ENCODE data around the gene C16orf46. TPM values are rescaled to one million over a fixed set of nuclear protein-coding genes. Genes with fewer than 3 reads are reported as not detected.

Gene C16orf46
- total and polyA plus RNA-seq, 2 of the 13 experiments (the other 11 are each of a cell fraction or from before 2014, with no cell fraction given): 0.38 to 0.55 TPM

DNA sequence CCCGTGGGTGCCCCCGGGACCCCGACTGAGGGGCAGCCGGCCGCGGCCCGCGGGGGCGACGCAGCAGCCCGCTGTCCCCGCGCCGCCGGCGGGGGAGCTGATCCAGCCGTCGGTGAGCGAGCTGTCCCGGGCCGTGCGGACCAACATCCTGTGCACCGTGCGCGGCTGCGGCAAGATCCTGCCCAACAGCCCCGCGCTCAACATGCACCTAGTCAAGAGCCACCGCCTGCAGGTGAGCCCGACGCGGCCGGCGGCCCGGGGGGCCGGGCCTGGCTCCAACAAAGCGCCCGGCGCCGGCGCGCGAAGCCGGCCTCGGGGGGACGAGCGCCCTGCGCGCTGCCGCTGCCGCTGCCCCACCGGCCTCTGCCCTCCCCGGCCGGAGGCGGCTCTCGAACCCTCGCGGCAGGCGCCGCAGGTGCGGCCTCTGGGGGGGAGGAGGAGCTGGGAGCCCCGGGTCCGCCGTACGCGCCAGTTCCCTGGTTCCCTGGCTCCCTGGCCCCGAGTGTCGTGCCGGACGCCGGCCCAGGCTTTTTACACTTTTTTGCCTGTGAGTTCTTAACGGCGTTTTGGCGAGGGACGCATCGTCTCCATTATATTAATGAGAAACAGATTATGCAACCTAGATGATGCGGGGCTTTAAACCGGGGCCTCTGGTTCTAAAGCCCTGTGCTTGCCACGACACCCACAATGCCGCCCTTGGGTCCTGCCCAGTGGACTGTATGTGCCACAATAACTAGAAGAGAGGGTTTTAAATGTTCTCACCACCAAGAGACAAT lies 40.9 kb downstream of the C16orf46 start (continued):
- 0 out of 2 replicates have a peak, but pooled peaks have one; percentile 2 for TF ChIP-seq TAF1 (CRISPR knock-in tag; IDR thresholded peaks at IDR 0.05)
- TF ChIP-seq, protein P1, sequence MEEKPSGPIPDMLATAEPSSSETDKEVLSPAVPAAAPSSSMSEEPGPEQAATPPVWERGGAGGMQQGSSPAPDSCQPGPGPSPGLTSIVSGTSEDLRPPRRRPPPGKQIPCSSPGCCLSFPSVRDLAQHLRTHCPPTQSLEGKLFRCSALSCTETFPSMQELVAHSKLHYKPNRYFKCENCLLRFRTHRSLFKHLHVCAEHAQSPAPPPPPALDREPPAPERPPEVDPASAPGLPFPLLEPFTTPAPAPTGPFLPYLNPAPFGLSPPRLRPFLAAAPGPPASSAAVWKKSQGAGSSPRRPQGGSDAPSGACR (CRISPR knock-in tag; IDR thresholded peaks at IDR 0.05): no peak
- TF ChIP-seq TBX2 (CRISPR knock-in tag; IDR thresholded peaks at IDR 0.05; ENCODE audit: borderline replicate concordance): 0 out of 2 replicates have a peak, but pooled peaks have one; percentile 7
- TF ChIP-seq ELF3 (CRISPR knock-in tag; IDR thresholded peaks at IDR 0.05): no peak
- TF ChIP-seq, protein P2, sequence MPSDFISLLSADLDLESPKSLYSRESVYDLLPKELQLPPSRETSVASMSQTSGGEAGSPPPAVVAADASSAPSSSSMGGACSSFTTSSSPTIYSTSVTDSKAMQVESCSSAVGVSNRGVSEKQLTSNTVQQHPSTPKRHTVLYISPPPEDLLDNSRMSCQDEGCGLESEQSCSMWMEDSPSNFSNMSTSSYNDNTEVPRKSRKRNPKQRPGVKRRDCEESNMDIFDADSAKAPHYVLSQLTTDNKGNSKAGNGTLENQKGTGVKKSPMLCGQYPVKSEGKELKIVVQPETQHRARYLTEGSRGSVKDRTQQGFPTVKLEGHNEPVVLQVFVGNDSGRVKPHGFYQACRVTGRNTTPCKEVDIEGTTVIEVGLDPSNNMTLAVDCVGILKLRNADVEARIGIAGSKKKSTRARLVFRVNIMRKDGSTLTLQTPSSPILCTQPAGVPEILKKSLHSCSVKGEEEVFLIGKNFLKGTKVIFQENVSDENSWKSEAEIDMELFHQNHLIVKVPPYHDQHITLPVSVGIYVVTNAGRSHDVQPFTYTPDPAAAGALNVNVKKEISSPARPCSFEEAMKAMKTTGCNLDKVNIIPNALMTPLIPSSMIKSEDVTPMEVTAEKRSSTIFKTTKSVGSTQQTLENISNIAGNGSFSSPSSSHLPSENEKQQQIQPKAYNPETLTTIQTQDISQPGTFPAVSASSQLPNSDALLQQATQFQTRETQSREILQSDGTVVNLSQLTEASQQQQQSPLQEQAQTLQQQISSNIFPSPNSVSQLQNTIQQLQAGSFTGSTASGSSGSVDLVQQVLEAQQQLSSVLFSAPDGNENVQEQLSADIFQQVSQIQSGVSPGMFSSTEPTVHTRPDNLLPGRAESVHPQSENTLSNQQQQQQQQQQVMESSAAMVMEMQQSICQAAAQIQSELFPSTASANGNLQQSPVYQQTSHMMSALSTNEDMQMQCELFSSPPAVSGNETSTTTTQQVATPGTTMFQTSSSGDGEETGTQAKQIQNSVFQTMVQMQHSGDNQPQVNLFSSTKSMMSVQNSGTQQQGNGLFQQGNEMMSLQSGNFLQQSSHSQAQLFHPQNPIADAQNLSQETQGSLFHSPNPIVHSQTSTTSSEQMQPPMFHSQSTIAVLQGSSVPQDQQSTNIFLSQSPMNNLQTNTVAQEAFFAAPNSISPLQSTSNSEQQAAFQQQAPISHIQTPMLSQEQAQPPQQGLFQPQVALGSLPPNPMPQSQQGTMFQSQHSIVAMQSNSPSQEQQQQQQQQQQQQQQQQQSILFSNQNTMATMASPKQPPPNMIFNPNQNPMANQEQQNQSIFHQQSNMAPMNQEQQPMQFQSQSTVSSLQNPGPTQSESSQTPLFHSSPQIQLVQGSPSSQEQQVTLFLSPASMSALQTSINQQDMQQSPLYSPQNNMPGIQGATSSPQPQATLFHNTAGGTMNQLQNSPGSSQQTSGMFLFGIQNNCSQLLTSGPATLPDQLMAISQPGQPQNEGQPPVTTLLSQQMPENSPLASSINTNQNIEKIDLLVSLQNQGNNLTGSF (CRISPR knock-in tag; IDR thresholded peaks at IDR 0.05): peak; percentile 44; the same call in 1 of the 2 replicates
- TF ChIP-seq, protein P3, sequence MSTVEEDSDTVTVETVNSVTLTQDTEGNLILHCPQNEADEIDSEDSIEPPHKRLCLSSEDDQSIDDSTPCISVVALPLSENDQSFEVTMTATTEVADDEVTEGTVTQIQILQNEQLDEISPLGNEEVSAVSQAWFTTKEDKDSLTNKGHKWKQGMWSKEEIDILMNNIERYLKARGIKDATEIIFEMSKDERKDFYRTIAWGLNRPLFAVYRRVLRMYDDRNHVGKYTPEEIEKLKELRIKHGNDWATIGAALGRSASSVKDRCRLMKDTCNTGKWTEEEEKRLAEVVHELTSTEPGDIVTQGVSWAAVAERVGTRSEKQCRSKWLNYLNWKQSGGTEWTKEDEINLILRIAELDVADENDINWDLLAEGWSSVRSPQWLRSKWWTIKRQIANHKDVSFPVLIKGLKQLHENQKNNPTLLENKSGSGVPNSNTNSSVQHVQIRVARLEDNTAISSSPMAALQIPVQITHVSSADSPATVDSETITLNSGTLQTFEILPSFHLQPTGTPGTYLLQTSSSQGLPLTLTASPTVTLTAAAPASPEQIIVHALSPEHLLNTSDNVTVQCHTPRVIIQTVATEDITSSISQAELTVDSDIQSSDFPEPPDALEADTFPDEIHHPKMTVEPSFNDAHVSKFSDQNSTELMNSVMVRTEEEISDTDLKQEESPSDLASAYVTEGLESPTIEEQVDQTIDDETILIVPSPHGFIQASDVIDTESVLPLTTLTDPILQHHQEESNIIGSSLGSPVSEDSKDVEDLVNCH (CRISPR knock-in tag; IDR thresholded peaks at IDR 0.05): no peak
- TF ChIP-seq POLR2A (IDR thresholded peaks at IDR 0.05; ENCODE audit: insufficient read depth in 1 of 2, low read depth in 2 of 2, low read length in 2 of 2): peak in 1 of 2 experiments; percentile 39; a peak in 1 of 4 replicates
- TF ChIP-seq, protein P4, sequence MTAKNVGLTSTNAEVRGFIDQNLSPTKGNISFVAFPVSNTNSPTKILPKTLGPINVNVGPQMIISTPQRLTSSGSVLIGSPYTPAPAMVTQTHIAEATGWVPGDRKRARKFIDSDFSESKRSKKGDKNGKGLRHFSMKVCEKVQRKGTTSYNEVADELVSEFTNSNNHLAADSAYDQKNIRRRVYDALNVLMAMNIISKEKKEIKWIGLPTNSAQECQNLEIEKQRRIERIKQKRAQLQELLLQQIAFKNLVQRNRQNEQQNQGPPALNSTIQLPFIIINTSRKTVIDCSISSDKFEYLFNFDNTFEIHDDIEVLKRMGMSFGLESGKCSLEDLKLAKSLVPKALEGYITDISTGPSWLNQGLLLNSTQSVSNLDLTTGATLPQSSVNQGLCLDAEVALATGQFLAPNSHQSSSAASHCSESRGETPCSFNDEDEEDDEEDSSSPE (CRISPR knock-in tag; IDR thresholded peaks at IDR 0.05): no peak; the same call in 1 of the 2 replicates
- TF ChIP-seq, protein P5, sequence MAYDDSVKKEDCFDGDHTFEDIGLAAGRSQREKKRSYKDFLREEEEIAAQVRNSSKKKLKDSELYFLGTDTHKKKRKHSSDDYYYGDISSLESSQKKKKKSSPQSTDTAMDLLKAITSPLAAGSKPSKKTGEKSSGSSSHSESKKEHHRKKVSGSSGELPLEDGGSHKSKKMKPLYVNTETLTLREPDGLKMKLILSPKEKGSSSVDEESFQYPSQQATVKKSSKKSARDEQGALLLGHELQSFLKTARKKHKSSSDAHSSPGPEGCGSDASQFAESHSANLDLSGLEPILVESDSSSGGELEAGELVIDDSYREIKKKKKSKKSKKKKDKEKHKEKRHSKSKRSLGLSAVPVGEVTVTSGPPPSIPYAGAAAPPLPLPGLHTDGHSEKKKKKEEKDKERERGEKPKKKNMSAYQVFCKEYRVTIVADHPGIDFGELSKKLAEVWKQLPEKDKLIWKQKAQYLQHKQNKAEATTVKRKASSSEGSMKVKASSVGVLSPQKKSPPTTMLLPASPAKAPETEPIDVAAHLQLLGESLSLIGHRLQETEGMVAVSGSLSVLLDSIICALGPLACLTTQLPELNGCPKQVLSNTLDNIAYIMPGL (CRISPR knock-in tag; IDR thresholded peaks at IDR 0.05; ENCODE audit: borderline replicate concordance in 1 of 2, low read depth in 1 of 2): peak in 1 of 2 experiments; percentile 5; a peak in 1 of 4 replicates
- peak; percentile 16; the same call in 1 of the 2 replicates for TF ChIP-seq SPEN (CRISPR knock-in tag; IDR thresholded peaks at IDR 0.05; ENCODE audit: low read depth)
- TF ChIP-seq PHF8 (CRISPR knock-in tag; IDR thresholded peaks at IDR 0.05): peak; percentile 75
- no peak for TF ChIP-seq KLF6 (CRISPR knock-in tag; IDR thresholded peaks at IDR 0.05)
- no peak for TF ChIP-seq SRF (IDR thresholded peaks at IDR 0.05; ENCODE audit: low read depth, low read length)
- TF ChIP-seq, protein P6, sequence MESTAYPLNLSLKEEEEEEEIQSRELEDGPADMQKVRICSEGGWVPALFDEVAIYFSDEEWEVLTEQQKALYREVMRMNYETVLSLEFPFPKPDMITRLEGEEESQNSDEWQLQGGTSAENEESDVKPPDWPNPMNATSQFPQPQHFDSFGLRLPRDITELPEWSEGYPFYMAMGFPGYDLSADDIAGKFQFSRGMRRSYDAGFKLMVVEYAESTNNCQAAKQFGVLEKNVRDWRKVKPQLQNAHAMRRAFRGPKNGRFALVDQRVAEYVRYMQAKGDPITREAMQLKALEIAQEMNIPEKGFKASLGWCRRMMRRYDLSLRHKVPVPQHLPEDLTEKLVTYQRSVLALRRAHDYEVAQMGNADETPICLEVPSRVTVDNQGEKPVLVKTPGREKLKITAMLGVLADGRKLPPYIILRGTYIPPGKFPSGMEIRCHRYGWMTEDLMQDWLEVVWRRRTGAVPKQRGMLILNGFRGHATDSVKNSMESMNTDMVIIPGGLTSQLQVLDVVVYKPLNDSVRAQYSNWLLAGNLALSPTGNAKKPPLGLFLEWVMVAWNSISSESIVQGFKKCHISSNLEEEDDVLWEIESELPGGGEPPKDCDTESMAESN (CRISPR knock-in tag; conservative IDR thresholded peaks at IDR 0.05): peak; percentile 51; the same call in 1 of the 2 replicates

Data from HepG2 (cell line).